H1 (cell line): ENCODE results near the gene HDAC9. TPM values are rescaled to one million over a fixed set of nuclear protein-coding genes. Genes with fewer than 3 reads are reported as not detected.

Experiments
- ATF3 ChIP-seq: IDR thresholded peaks from 2 replicates; pipeline ENCODE4 v1.6.1; 2011; ENCODE audit warnings: low read depth, mild to moderate bottlenecking, low read length; ENCODE audit not compliant: insufficient read depth
- BRCA1 ChIP-seq: IDR thresholded peaks from 2 replicates; pipeline ENCODE4 v1.6.1; 2012; ENCODE audit warnings: low read depth, low read length, improper control_type of control experiment
- CHD7 ChIP-seq: fragments of 300-600 bp; sonication (generic); IDR thresholded peaks from 2 replicates; pipeline ENCODE4 v1.7.1; 2012; ENCODE audit warnings: low read length, moderate library complexity, mild to moderate bottlenecking, inconsistent platforms; ENCODE audit not compliant: insufficient replicate concordance
- MAX ChIP-seq: IDR thresholded peaks from 2 replicates; pipeline ENCODE4 v1.6.1; 2012; ENCODE audit warnings: inconsistent platforms
- NRF1 ChIP-seq: IDR thresholded peaks from 2 replicates; pipeline ENCODE4 v1.6.1; 2011; ENCODE audit warnings: mild to moderate bottlenecking, low read depth, low read length, improper control_type of control experiment
- SIN3A ChIP-seq, 2 experiments: IDR thresholded peaks in 1 of 2; conservative IDR thresholded peaks in 1 of 2; 2 replicates each; pipeline ENCODE4 v1.6.1; 2011 to 2012; ENCODE audit warnings: low read length in 2 of 2, improper control_type of control experiment in 1 of 2, low read depth in 1 of 2, mild to moderate bottlenecking in 1 of 2
- SIRT6 ChIP-seq: IDR thresholded peaks from one replicate; pipeline ENCODE4 v1.7.1; 2012; ENCODE audit warnings: low read length, inconsistent platforms
- ZNF274 ChIP-seq: IDR thresholded peaks from 2 replicates; pipeline ENCODE4 v1.7.0; 2012; ENCODE audit warnings: low read length, borderline replicate concordance; ENCODE audit errors: extremely low read depth
- polyA plus RNA-seq, 7 experiments: library from polyadenylated mRNA; depleted of rRNA in 3 of 7; stranded (reverse) in 5 of 7; unstranded in 2 of 7; fragments of >200 nt in 5 of 7; fragments of 200-250 nt in 2 of 7; gene quantifications; 1 replicate in 5 of 7; 2 replicates in 1 of 7; 4 replicates in 1 of 7; pipeline versions ENCODE4 v1.2.1 to v1.2.3, GENCODE V29; 2011 to 2013; ENCODE audit warnings: missing spikeins in 2 of 7, mixed read lengths in 2 of 7
- total RNA-seq: library from RNA; stranded (reverse); fragmentation: NEBNext Ultra II Directional; extraction: Animal tissue kit (Norgen Biotek cat#: 25700); gene quantifications from 2 replicates; pipeline ENCODE4 v1.2.1, GENCODE V29; 2021

Gene HDAC9
- total and polyA plus RNA-seq, 2 of the 8 experiments (the other 6 are each of a cell fraction or from before 2014, with no cell fraction given): 9.5 to 13.1 TPM

- no peak for TF ChIP-seq CHD7
- TF ChIP-seq ZNF274: no peak
- TF ChIP-seq ATF3: no peak
- no peak for TF ChIP-seq SIRT6
- no peak for TF ChIP-seq NRF1
- TF ChIP-seq BRCA1: no peak
- no peak for TF ChIP-seq SIN3A (conservative IDR thresholded peaks at IDR 0.05 in 1 of 2, IDR thresholded peaks at IDR 0.05 in 1 of 2; ENCODE audit: low read depth in 1 of 2, low read length in 2 of 2)
- TF ChIP-seq MAX: no peak
Observed at GRCh38 chr7:18995811-18996426, 500.4 kb downstream of the HDAC9 start (continued).
